PC-9 (cell line): Measurements from ENCODE around the gene DHRS2. TPM values are rescaled to one million over a fixed set of nuclear protein-coding genes. Genes with fewer than 3 reads are reported as not detected.
A peak's percentile ranks its signal among the peaks of the same experiment; 100 is the strongest.

ENCODE experiments used
- BruUV-seq: library from RNA; stranded (reverse); fragments of 400-500 nt; replicated peaks from 2 replicates; lab custom pipeline; 2021; lab: Mats Ljungman, UMichigan
- CTCF ChIA-PET: fragments of 300-600 bp; sonication (Branson Sonifier 250); formaldehyde crosslinking; loops from one replicate; lab custom pipeline; 2022; ENCODE audit warnings: antibody characterized with exemption; lab: Charles Lee
- POLR2A ChIA-PET: fragments of 300-600 bp; sonication (Branson Sonifier 250); formaldehyde crosslinking; loops from one replicate; lab custom pipeline; 2022; ENCODE audit warnings: antibody characterized with exemption; ENCODE audit not compliant: unreplicated experiment; lab: Charles Lee
- DNase-seq, 2 experiments: peaks; one replicate each; pipeline versions ENCODE4 v3.0.0 to v3.0.0-alpha.2; 2015 to 2022; ENCODE audit warnings: mixed read lengths in 1 of 2
- H2AFZ ChIP-seq: fragments of 200-600 bp; sonication (generic); 2 replicates; pipeline ENCODE4 v1.8.1; 2017; ENCODE audit warnings: antibody characterized with exemption
- H3F3A ChIP-seq: fragments of 200-600 bp; sonication (generic); 2 replicates; pipeline ENCODE4 v1.8.1; 2017; ENCODE audit warnings: antibody characterized with exemption, mild to moderate bottlenecking, low read depth; ENCODE audit not compliant: insufficient read depth
- H3K27ac ChIP-seq: fragments of 200-600 bp; sonication (generic); 2 replicates; pipeline ENCODE4 v1.6.1; 2016; ENCODE audit warnings: mixed run types
- H3K27me3 ChIP-seq: fragments of 200-600 bp; sonication (generic); 2 replicates; pipeline ENCODE4 v1.6.1; 2016; ENCODE audit warnings: low read depth, mixed run types; ENCODE audit not compliant: insufficient read depth
- H3K36me3 ChIP-seq: fragments of 200-600 bp; sonication (generic); 2 replicates; pipeline ENCODE4 v1.6.1; 2016; ENCODE audit warnings: low read depth, mixed run types
- H3K4me1 ChIP-seq: fragments of 200-600 bp; sonication (generic); replicated peaks from 2 replicates; pipeline ENCODE4 v1.6.1; 2016; ENCODE audit warnings: mixed run types; ENCODE audit not compliant: insufficient read depth
- H3K4me2 ChIP-seq: fragments of 200-600 bp; sonication (generic); 2 replicates; pipeline ENCODE4 v1.6.1; 2017; ENCODE audit warnings: mixed run types
- H3K4me3 ChIP-seq: fragments of 200-600 bp; sonication (generic); 2 replicates; pipeline ENCODE4 v1.6.1; 2016; ENCODE audit warnings: mixed run types
- H3K79me2 ChIP-seq: fragments of 200-600 bp; sonication (generic); 2 replicates; pipeline ENCODE4 v1.6.1; 2017; ENCODE audit warnings: low read depth, mixed run types
- H3K9me2 ChIP-seq: fragments of 200-600 bp; sonication (generic); 2 replicates; pipeline ENCODE4 v1.8.1; 2017; ENCODE audit warnings: mild to moderate bottlenecking; ENCODE audit not compliant: insufficient read depth
- H3K9me3 ChIP-seq: fragments of 200-600 bp; sonication (generic); 2 replicates; pipeline ENCODE4 v1.8.1; 2016; ENCODE audit warnings: low read depth; ENCODE audit not compliant: insufficient read depth
- H4K20me1 ChIP-seq: fragments of 200-600 bp; sonication (generic); 2 replicates; pipeline ENCODE4 v1.8.1; 2017; ENCODE audit not compliant: insufficient read depth
- EZH2 ChIP-seq: fragments of 200-600 bp; sonication (generic); IDR thresholded peaks from 2 replicates; pipeline ENCODE4 v1.8.0; 2017; ENCODE audit warnings: antibody characterized with exemption, low read depth
- intact Hi-C: fragments of 100-400 bp; cut with micrococcal nuclease; formaldehyde crosslinking; loops from one replicate; pipeline ENCODE4 v1.10.0; 2022; ENCODE audit not compliant: unreplicated experiment
- total RNA-seq: library from RNA; stranded (reverse); gene quantifications from 2 replicates; pipeline ENCODE4 v1.2.3, GENCODE V29; 2021
- TF ChIP-seq, protein P1 (sequence below): fragments of 200-600 bp; sonication (generic); conservative IDR thresholded peaks from 2 replicates; pipeline ENCODE4 v1.6.1; 2017; ENCODE audit warnings: mixed run types, antibody characterized with exemption, mild to moderate bottlenecking, moderate library complexity

Gene DHRS2
- total RNA-seq, 1 experiment from 2014 or later: 0.55 TPM

DNA sequence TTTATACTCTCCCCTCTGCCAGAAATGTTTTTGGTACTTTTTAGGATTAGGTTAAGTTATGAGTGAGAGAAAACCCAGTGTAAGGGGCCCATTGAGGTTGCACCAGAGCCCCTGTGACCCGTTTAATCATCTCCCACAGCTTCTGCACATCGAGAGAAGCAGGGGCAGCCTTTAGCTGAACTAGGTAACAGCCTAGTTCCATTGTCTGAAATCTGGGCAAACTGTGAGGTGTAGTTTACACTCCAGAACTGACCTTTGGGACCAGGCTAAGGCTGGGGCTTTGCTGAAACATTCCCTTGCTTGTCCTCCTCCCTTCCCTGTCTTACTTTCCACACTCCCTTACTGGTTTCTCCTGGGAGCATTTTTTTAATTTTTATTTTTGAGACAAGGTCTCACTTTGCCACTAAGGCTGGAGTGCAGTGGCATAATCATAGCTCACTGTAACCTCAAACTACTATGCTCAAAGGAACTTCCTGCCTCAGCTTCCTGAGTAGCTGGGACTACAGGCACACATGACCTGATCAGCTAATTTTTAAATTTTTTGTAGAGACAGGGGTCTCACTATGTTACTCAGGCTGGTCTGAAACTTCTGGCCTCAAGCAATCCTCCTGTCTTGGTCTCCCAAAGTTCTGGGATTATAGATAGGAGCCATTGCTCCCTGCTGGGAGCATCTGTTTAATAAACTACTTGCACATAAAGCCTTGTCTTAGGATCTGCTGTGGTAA lies 25.9 kb upstream of the DHRS2 start:
- no peak overlapping the region for H3K27ac ChIP-seq
- DNase-seq: no peak
- peaks cover 3% of the 10 kb centered on the region for H3F3A ChIP-seq
- POLR2A ChIA-PET: interaction anchor here (0.6 kb wide), 1 partner anchor 17 kb away, joined by 3 read pairs; no protein-coding TSS in a partner anchor
- H3K79me2 ChIP-seq: no peaks in the 10 kb centered on the region
- no peak overlapping the region for H3K4me3 ChIP-seq
- CTCF ChIA-PET: interaction anchor here (1.1 kb wide), 1 partner anchor 56 kb away, joined by 3 read pairs; no protein-coding TSS in a partner anchor
- H4K20me1 ChIP-seq: no peaks in the 10 kb centered on the region
- intact Hi-C loops: no loop called here
- no TSS peak for BruUV-seq
- H3K9me2 ChIP-seq: no peaks in the 10 kb centered on the region
- H3K4me1 ChIP-seq: peaks cover 19% of the 10 kb centered on the region
- H3K9me3 ChIP-seq: no peaks in the 10 kb centered on the region
- no peaks in the 10 kb centered on the region for H3K27me3 ChIP-seq
- no peak overlapping the region for H3K4me2 ChIP-seq
- TF ChIP-seq EZH2: no peak
- TF ChIP-seq, protein P1, sequence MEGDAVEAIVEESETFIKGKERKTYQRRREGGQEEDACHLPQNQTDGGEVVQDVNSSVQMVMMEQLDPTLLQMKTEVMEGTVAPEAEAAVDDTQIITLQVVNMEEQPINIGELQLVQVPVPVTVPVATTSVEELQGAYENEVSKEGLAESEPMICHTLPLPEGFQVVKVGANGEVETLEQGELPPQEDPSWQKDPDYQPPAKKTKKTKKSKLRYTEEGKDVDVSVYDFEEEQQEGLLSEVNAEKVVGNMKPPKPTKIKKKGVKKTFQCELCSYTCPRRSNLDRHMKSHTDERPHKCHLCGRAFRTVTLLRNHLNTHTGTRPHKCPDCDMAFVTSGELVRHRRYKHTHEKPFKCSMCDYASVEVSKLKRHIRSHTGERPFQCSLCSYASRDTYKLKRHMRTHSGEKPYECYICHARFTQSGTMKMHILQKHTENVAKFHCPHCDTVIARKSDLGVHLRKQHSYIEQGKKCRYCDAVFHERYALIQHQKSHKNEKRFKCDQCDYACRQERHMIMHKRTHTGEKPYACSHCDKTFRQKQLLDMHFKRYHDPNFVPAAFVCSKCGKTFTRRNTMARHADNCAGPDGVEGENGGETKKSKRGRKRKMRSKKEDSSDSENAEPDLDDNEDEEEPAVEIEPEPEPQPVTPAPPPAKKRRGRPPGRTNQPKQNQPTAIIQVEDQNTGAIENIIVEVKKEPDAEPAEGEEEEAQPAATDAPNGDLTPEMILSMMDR: no peak
- H3K36me3 ChIP-seq: no peaks in the 10 kb centered on the region
- no peak overlapping the region for H2AFZ ChIP-seq

DNA sequence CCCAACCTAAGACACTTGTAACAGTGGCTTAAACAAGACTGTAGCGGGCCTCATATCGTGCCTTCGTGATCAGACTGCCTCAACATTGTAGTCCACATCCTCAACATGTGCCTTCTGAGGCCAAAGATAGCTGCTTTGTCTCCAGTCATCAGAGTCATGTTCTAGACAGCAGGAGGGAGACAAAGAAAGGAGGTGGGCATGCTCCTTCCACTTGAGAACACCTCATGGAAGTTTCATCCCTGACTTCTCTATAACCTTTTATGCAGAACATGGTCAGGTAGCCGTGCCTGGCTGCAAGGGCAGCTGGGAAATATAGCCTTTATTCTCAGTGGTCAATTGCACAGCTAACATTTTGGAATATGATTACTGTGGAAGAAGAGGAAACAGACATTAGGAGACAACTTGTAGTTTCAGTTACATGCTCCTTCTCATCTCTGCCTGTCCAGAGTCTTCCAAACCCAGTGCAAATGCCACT lies 25.3 kb upstream of the DHRS2 start:
- Histone ChIP-seq H3K9me3 (no peaks in the 10 kb centered on the region), H3K9me2 (no peaks in the 10 kb centered on the region), H3K4me3 (no peak overlapping the region), H3K4me1 (peaks cover 19% of the 10 kb centered on the region), H4K20me1 (no peaks in the 10 kb centered on the region), H2AFZ (no peak overlapping the region), H3K27ac (no peak overlapping the region), H3K36me3 (no peaks in the 10 kb centered on the region), H3K4me2 (peak overlapping the region; percentile 65), H3F3A (peaks cover 3% of the 10 kb centered on the region), H3K27me3 (no peaks in the 10 kb centered on the region), H3K79me2 (no peaks in the 10 kb centered on the region)
- DNase-seq: no peak
- CTCF ChIA-PET: interaction anchor here (0.7 to 1.1 kb wide), 2 partner anchors 21 to 55 kb away, joined by 3 read pairs; no protein-coding TSS in a partner anchor
- POLR2A ChIA-PET: no interaction called here
- no peak for TF ChIP-seq EZH2
- TF ChIP-seq, protein P1: no peak
- no TSS peak for BruUV-seq
- intact Hi-C loops: no loop called here

DNA sequence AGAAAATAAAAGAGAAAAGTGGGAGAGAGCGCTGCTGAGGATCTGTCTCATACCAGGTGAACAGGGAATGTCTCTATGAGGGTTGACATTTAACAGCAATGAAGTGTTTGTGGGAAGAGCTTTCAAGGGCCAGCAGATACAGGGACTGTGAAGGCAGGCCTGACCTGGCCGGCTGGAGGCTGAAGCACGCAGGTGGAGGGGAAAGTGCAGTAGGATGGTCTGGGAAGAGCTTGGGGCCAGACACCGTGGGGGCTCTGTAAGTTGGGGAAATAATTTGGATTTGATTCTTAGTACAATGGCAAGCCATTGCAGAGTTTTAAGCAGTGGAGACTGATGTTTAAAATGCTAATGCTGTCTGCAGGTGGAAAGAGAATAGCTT lies 23.8 kb upstream of the DHRS2 start:
- CTCF ChIA-PET: interaction anchor here (0.7 kb wide), 1 partner anchor 22 kb away, joined by 4 read pairs; no protein-coding TSS in a partner anchor
- POLR2A ChIA-PET: no interaction called here
- no peak overlapping the region for H3K4me3 ChIP-seq

More for the DNA sequence above, 23.8 kb upstream of the DHRS2 start:
- TF ChIP-seq, protein P1: no peak
- TF ChIP-seq EZH2: no peak
- H3K4me2 ChIP-seq: 0 out of 2 replicates have a peak overlapping the region, but pooled peaks have one; percentile 65
- H3K79me2 ChIP-seq: no peaks in the 10 kb centered on the region
- H4K20me1 ChIP-seq: no peaks in the 10 kb centered on the region
- H3K27me3 ChIP-seq: no peaks in the 10 kb centered on the region
- no peaks in the 10 kb centered on the region for H3K9me2 ChIP-seq
- H3K36me3 ChIP-seq: no peaks in the 10 kb centered on the region
- H3K4me1 ChIP-seq: peaks cover 19% of the 10 kb centered on the region
- intact Hi-C loops: no loop called here
- DNase-seq: no peak
- H3K27ac ChIP-seq: no peak overlapping the region
- no peaks in the 10 kb centered on the region for H3K9me3 ChIP-seq
- BruUV-seq: no TSS peak
- peaks cover 3% of the 10 kb centered on the region for H3F3A ChIP-seq
- no peak overlapping the region for H2AFZ ChIP-seq
